Keratinocyte (primary cell): ENCODE data around the gene PRRT1B. TPM values are rescaled to one million over a fixed set of nuclear protein-coding genes. Genes with fewer than 3 reads are reported as not detected.

Source experiments
- DNase-seq: peaks from one replicate; pipeline ENCODE4 v3.0.0-alpha.2; 2011; ENCODE audit warnings: low read depth, missing footprints, low spot score
- FAIRE-seq: peaks from 2 replicates; lab custom pipeline; 2011; peaks lifted over from hg19 to GRCh38; lab: Jason Lieb, UNC
- H2AFZ ChIP-seq: 2 replicates; pipeline ENCODE4 v1.6.0; 2012; ENCODE audit warnings: low read length, control low read depth, inconsistent platforms; ENCODE audit not compliant: control insufficient read depth
- H3K27ac ChIP-seq: 2 replicates; pipeline ENCODE4 v1.5.1; 2011; ENCODE audit warnings: low read length; ENCODE audit not compliant: control insufficient read depth, insufficient read depth
- H3K27me3 ChIP-seq: 3 replicates; pipeline ENCODE4 v1.6.0; 2011; ENCODE audit warnings: low read length; ENCODE audit not compliant: control insufficient read depth, insufficient read depth; ENCODE audit errors: extremely low read depth
- H3K36me3 ChIP-seq, 2 experiments: 2 replicates in 1 of 2; 3 replicates in 1 of 2; pipeline ENCODE4 v1.5.1; 2011; ENCODE audit warnings: low read length in 2 of 2, mild to moderate bottlenecking in 1 of 2; ENCODE audit not compliant: control insufficient read depth in 2 of 2, insufficient read depth in 2 of 2; ENCODE audit errors: extremely low read depth in 1 of 2
- H3K4me1 ChIP-seq: 3 replicates; pipeline ENCODE4 v1.5.1; 2011; ENCODE audit warnings: low read length; ENCODE audit not compliant: control insufficient read depth, insufficient read depth; ENCODE audit errors: extremely low read depth
- H3K4me2 ChIP-seq: 3 replicates; pipeline ENCODE4 v1.6.0; 2011; ENCODE audit warnings: low read depth, low read length; ENCODE audit not compliant: control insufficient read depth, insufficient read depth; ENCODE audit errors: extremely low read depth
- H3K4me3 ChIP-seq, 3 experiments: fragments of 200-600 bp in 1 of 3; sonication (generic) in 1 of 3; 2 replicates in 2 of 3; 3 replicates in 1 of 3; pipeline ENCODE4 v1.5.1; 2011 to 2016; ENCODE audit warnings: low read length in 3 of 3, mild to moderate bottlenecking in 3 of 3, control low read depth in 2 of 3, inconsistent platforms in 1 of 3, low read depth in 1 of 3, mixed read lengths in 1 of 3, mixed run types in 1 of 3, moderate library complexity in 1 of 3; ENCODE audit not compliant: control insufficient read depth in 2 of 3, insufficient read depth in 2 of 3; ENCODE audit errors: extremely low read depth in 1 of 3
- H3K79me2 ChIP-seq: 2 replicates; pipeline ENCODE4 v1.6.0; 2012; ENCODE audit warnings: low read length; ENCODE audit not compliant: control insufficient read depth, insufficient read depth
- H3K9ac ChIP-seq: 3 replicates; pipeline ENCODE4 v1.6.0; 2011; ENCODE audit warnings: low read length; ENCODE audit not compliant: control insufficient read depth, insufficient read depth; ENCODE audit errors: extremely low read depth
- H3K9me1 ChIP-seq: 3 replicates; pipeline ENCODE4 v1.6.0; 2011; ENCODE audit warnings: low read length; ENCODE audit not compliant: control insufficient read depth, insufficient read depth; ENCODE audit errors: extremely low read depth
- H3K9me3 ChIP-seq: 2 replicates; pipeline ENCODE4 v1.5.1; 2012; ENCODE audit warnings: low read depth, low read length; ENCODE audit not compliant: control insufficient read depth
- H4K20me1 ChIP-seq: 3 replicates; pipeline ENCODE4 v1.6.0; 2011; ENCODE audit warnings: low read length; ENCODE audit not compliant: control insufficient read depth, insufficient read depth; ENCODE audit errors: extremely low read depth
- CTCF ChIP-seq, 3 experiments: IDR thresholded peaks in 1 of 3; conservative IDR thresholded peaks in 1 of 3; optimal IDR thresholded peaks in 1 of 3; 2 replicates in 2 of 3; 3 replicates in 1 of 3; pipeline versions ENCODE3 to v1.5.1; 2011; ENCODE audit warnings: low read length in 3 of 3, mild to moderate bottlenecking in 3 of 3, moderate library complexity in 2 of 3, control low read depth in 1 of 3, inconsistent platforms in 1 of 3; ENCODE audit not compliant: insufficient read depth in 2 of 3; ENCODE audit errors: extremely low read depth in 1 of 3
- EZH2 ChIP-seq: IDR thresholded peaks from one replicate; pipeline ENCODE4 v1.6.1; 2012; ENCODE audit warnings: inconsistent platforms, mild to moderate bottlenecking, low read length, moderate library complexity
- dilution Hi-C: fragments of 300-500 bp; cut with MboI; formaldehyde crosslinking; loops from one replicate; pipeline ENCODE4 v1.7.0; 2020; ENCODE audit warnings: low sequenced_read_pairs; ENCODE audit not compliant: extremely low pct_ligation_motif_present
- polyA plus RNA-seq, 5 experiments: library from polyadenylated mRNA; depleted of rRNA in 3 of 5; stranded (reverse) in 3 of 5; stranded (forward) in 1 of 5; unstranded in 1 of 5; fragments of >200 nt; gene quantifications; 1 replicate in 1 of 5; 2 replicates in 3 of 5; 3 replicates in 1 of 5; pipeline versions ENCODE4 v1.2.1 to v1.2.3, GENCODE V29; 2011 to 2012; ENCODE audit warnings: missing spikeins in 2 of 5, low read depth in 1 of 5, low replicate concordance in 1 of 5

PRRT1B gene
- polyA plus RNA-seq, 1 donor (not counting 4 experiments of a cell fraction or from before 2014, with no cell fraction given), result not detected

GRCh38 chr9:131580358-131580757 is 35.0 kb downstream of the PRRT1B start:
- dilution Hi-C loops, result no loop called here
- H3K79me2 ChIP-seq, result no peaks in the 10 kb centered on the region
- H3K4me2 ChIP-seq, result no peak overlapping the region
- no peak for TF ChIP-seq EZH2
- no peak for TF ChIP-seq CTCF (optimal IDR thresholded peaks at IDR 0.05 in 1 of 3, IDR thresholded peaks at IDR 0.05 in 1 of 3, conservative IDR thresholded peaks at IDR 0.05 in 1 of 3; ENCODE audit: extremely low read depth in 1 of 3, insufficient read depth in 2 of 3, low read length in 3 of 3)
- H3K27me3 ChIP-seq, result no peaks in the 10 kb centered on the region
- H3K4me1 ChIP-seq, result no peaks in the 10 kb centered on the region
- H3K36me3 ChIP-seq, result peaks cover 9 to 24% of the 10 kb centered on the region in 2 experiments
- FAIRE-seq (no peak), DNase-seq (no peak)
- no peak overlapping the region for H3K4me3 ChIP-seq
- no peaks in the 10 kb centered on the region for H3K9me1 ChIP-seq
- no peak overlapping the region for H2AFZ ChIP-seq
- no peaks in the 10 kb centered on the region for H3K9me3 ChIP-seq
- H3K27ac ChIP-seq, result no peak overlapping the region
- H3K9ac ChIP-seq, result no peak overlapping the region
- no peaks in the 10 kb centered on the region for H4K20me1 ChIP-seq

GRCh38 chr9:131582056-131582455 is 36.7 kb downstream of the PRRT1B start:
- TF ChIP-seq EZH2, result no peak
- TF ChIP-seq CTCF (optimal IDR thresholded peaks at IDR 0.05 in 1 of 3, IDR thresholded peaks at IDR 0.05 in 1 of 3, conservative IDR thresholded peaks at IDR 0.05 in 1 of 3; ENCODE audit: extremely low read depth in 1 of 3, insufficient read depth in 2 of 3, low read length in 3 of 3), result no peak
- H3K4me3 ChIP-seq, result no peak overlapping the region
- no peak overlapping the region for H2AFZ ChIP-seq
- DNase-seq (no peak), FAIRE-seq (no peak)
- no peaks in the 10 kb centered on the region for H3K27me3 ChIP-seq
- no peaks in the 10 kb centered on the region for H3K79me2 ChIP-seq
- no peaks in the 10 kb centered on the region for H3K9me3 ChIP-seq
- no peaks in the 10 kb centered on the region for H3K4me1 ChIP-seq
- H3K9me1 ChIP-seq, result no peaks in the 10 kb centered on the region
- H3K36me3 ChIP-seq, result peaks cover 9 to 27% of the 10 kb centered on the region in 2 experiments
- no peak overlapping the region for H3K27ac ChIP-seq
- H3K4me2 ChIP-seq, result no peak overlapping the region
- dilution Hi-C loops, result no loop called here
- no peak overlapping the region for H3K9ac ChIP-seq
- H4K20me1 ChIP-seq, result no peaks in the 10 kb centered on the region
